ENCODE measurements around the gene LYL1.

Gene LYL1

DNA sequence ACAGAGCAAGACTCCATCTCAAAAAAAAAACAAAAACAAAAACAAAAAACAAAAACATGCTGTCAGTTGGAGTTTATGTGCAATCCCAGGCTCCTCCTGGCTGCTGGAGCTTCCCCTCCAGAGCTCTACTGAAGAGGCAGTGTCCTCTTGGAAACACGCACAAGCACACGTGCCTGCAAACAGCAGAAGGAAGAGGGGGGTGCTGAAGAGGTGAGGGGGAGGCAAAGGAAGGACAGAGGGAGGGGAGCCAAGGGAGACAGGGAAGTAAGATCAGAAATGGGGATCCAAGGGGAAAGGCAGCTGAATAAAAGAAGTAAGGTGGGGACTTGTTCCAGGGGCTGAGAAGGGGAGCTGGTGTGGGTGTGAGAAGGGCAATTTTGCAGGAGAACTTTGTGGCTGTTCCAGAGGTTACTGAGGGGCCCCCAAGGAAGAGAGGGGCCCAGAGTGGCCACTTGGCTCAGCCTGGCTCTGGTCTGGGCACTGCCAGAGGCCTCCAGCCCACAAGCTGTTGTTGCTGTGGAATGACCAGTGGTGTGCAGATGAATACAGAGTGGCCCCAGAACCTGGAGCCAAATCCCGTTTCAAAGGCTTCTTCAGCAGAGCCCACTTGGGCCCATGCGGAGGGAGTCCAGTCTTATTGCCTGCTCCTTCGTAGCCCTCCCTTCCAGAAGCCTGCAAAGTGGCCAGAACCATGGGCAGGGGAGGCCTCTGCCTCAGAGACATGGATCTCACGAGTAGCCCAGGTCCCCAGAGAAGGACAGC, 34.4 kb downstream of the LYL1 start:
- DNase-seq (ENCODE audit: low read depth): no peak
- TF ChIP-seq, protein P1, sequence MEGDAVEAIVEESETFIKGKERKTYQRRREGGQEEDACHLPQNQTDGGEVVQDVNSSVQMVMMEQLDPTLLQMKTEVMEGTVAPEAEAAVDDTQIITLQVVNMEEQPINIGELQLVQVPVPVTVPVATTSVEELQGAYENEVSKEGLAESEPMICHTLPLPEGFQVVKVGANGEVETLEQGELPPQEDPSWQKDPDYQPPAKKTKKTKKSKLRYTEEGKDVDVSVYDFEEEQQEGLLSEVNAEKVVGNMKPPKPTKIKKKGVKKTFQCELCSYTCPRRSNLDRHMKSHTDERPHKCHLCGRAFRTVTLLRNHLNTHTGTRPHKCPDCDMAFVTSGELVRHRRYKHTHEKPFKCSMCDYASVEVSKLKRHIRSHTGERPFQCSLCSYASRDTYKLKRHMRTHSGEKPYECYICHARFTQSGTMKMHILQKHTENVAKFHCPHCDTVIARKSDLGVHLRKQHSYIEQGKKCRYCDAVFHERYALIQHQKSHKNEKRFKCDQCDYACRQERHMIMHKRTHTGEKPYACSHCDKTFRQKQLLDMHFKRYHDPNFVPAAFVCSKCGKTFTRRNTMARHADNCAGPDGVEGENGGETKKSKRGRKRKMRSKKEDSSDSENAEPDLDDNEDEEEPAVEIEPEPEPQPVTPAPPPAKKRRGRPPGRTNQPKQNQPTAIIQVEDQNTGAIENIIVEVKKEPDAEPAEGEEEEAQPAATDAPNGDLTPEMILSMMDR (IDR thresholded peaks at IDR 0.05; ENCODE audit: low read depth, low read length): no peak
- TF ChIP-seq, protein P2, sequence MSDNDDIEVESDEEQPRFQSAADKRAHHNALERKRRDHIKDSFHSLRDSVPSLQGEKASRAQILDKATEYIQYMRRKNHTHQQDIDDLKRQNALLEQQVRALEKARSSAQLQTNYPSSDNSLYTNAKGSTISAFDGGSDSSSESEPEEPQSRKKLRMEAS (IDR thresholded peaks at IDR 0.05; ENCODE audit: low read depth, low read length): no peak
- TF ChIP-seq MYC (IDR thresholded peaks at IDR 0.05; ENCODE audit: low read depth, low read length): no peak
- TF ChIP-seq POLR2A (IDR thresholded peaks at IDR 0.05; ENCODE audit: extremely low read depth, insufficient read length): no peak
- H3K4me3 ChIP-seq (ENCODE audit: low read depth, low read length): no peak overlapping the region

DNA sequence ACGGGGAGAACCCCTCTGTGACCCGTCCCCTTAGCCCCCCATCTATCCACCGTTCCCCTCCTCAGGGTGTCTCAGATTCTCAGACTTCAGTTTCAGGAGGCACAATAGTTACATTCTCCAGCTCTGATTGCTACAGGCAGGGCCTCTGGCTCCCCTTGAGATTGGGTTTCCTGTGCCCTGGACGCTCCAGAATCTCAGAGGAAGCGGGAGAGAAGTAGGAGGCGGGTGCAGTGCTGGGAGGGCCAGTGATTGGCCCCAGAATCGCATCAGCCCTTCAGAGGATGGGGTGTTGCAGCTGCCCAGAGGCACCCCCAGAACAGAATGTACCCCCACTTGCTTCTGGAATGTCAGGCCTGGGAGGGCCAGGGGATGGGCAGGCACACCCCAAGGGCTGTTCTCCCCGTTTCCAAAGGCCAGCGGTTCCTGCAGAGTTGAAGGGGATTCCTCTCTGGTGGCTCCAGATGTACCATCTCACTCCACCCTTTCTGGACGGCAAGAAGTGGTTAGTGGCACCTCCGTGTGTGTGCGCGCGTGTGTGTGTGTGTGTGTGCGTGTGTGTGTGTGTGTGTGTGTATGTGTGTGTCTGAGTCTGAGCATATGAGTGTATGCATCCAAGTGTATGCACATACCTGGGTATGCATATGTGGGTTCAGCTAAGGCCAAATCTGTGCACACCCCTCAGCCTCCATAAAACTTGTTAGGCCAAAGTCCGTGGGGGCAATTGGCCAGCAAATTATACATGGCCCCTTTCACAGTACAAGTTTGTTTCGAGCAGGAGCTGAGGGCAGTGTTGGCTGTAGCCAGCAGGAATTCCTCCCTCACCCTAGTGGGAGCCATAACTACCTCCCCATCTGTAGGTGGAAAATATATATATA, 35.5 kb downstream of the LYL1 start:
- DNase-seq (ENCODE audit: low read depth): no peak
- no peak overlapping the region for H3K4me3 ChIP-seq (ENCODE audit: low read depth, low read length)
- TF ChIP-seq POLR2A (IDR thresholded peaks at IDR 0.05; ENCODE audit: extremely low read depth, insufficient read length) (no peak), MYC (IDR thresholded peaks at IDR 0.05; ENCODE audit: low read depth, low read length) (no peak)
- TF ChIP-seq, protein P1 (IDR thresholded peaks at IDR 0.05; ENCODE audit: low read depth, low read length): no peak
- TF ChIP-seq, protein P2 (IDR thresholded peaks at IDR 0.05; ENCODE audit: low read depth, low read length): no peak

DNA sequence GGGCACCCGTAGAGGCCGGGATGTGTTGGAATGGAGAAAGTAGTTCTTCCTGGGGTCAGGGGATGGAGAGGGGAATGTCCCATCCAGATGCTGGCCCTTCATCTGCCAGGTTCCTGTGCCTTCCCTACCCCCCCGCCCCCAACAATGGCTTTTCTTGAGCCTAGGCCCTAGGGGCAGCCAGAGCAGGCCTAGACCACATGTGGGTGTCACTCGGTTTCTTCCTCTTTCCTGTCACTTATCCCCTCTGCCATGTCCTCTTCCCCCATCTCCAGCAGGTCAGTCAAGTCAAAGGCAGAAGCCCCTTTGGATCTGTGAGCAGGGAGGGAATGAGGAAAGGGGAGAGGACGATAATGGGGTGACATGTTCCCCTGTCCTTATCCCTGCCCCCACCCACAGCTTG, 36.4 kb downstream of the LYL1 start:
- no peak overlapping the region for H3K4me3 ChIP-seq (ENCODE audit: low read depth, low read length)
- TF ChIP-seq, protein P2 (IDR thresholded peaks at IDR 0.05; ENCODE audit: low read depth, low read length): peak; percentile 25; the same call in 1 of the 2 replicates
- no peak for TF ChIP-seq POLR2A (IDR thresholded peaks at IDR 0.05; ENCODE audit: extremely low read depth, insufficient read length)
- DNase-seq (ENCODE audit: low read depth): peak; percentile 57

DNA sequence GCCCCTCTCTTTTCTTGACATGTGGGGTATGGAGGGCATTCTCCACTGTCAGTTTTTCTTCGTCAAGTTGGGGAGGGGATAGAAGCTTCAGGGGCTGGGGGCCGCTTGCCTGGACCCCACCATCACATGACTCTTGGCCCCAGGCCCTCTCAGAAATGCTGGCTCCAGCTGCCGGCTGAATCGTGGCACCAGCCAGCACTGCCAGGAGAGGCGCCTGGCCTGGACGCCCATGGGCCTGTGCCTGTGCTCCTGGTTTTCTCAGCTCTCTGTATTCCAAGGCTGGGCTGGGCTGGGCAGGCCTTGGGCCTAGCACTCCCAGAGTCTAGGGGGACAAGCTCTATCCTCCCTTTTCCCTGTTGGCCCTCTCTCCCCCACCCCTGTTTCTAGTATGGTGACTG, 38.6 kb downstream of the LYL1 start:
- H3K4me3 ChIP-seq (ENCODE audit: low read depth, low read length): no peak overlapping the region
- no peak for DNase-seq (ENCODE audit: low read depth)
- TF ChIP-seq MYC (IDR thresholded peaks at IDR 0.05; ENCODE audit: low read depth, low read length) (no peak), POLR2A (IDR thresholded peaks at IDR 0.05; ENCODE audit: extremely low read depth, insufficient read length) (no peak)
- TF ChIP-seq, protein P2 (IDR thresholded peaks at IDR 0.05; ENCODE audit: low read depth, low read length): no peak
- TF ChIP-seq, protein P1 (IDR thresholded peaks at IDR 0.05; ENCODE audit: low read depth, low read length): no peak

DNA sequence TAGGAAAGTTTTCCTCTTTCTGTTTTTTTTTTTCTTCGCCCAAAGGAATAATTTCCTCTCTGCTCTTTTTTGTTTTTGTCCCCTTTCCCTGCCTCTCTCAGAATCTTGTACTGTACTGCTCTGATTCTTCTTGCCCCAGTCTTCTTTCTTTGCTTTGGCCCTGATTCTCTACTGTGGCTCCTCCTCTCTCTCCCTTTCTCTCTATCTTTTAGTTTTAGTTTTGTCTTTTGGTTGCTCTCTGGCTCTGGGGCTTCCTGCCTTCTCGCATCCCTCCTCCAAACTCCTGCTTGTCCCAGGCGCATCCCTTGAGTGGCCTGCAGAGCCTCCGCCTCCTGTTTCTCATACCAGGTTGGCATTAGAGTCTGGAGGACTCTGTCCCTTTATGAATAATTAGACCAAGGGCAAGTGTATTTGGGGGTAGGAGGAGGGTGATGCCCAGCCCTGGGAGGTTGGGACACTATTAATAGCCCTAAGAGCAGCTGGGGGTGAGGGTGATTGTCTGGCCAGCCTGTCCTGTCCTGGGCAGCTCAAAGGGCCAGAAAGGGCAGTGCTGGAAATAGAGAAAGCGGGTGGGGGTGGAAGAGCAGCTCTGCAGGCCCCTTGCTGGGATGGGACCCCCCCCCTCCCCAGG, 39.1 kb downstream of the LYL1 start:
- no peak for DNase-seq (ENCODE audit: low read depth)
- H3K4me3 ChIP-seq (ENCODE audit: low read depth, low read length): no peak overlapping the region
- no peak for TF ChIP-seq MYC (IDR thresholded peaks at IDR 0.05; ENCODE audit: low read depth, low read length)
- TF ChIP-seq, protein P1 (IDR thresholded peaks at IDR 0.05; ENCODE audit: low read depth, low read length): no peak
- TF ChIP-seq, protein P2 (IDR thresholded peaks at IDR 0.05; ENCODE audit: low read depth, low read length): no peak
- TF ChIP-seq POLR2A (IDR thresholded peaks at IDR 0.05; ENCODE audit: extremely low read depth, insufficient read length): no peak

All from NB4 (cell line).